ENCODE data around the gene CRTC3.

Gene CRTC3

DNA sequence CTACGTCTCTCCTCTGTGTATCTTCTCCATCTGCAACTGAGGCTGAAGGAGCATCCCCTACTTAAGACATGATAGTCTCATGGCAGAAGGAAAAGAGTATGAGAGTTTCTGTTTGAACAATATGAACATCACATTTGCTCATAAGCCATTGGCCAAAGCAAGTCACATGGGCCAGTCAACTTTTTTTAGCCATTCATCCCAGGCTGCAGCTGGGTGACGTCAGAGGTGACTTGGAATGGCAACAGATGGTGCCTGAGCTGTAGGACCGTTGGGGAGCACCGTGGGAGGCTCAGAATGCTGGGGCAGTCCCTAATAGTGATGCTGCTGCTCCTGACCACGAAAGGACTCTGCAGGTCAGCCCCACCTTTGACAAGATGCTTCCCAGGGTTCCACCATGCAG, 58.7 kb downstream of the CRTC3 start:
- Mint-ChIP-seq H3K27ac (no peak overlapping the region), H3K36me3 (no peaks in the 10 kb centered on the region), H3K4me3 (no peak overlapping the region)

DNA sequence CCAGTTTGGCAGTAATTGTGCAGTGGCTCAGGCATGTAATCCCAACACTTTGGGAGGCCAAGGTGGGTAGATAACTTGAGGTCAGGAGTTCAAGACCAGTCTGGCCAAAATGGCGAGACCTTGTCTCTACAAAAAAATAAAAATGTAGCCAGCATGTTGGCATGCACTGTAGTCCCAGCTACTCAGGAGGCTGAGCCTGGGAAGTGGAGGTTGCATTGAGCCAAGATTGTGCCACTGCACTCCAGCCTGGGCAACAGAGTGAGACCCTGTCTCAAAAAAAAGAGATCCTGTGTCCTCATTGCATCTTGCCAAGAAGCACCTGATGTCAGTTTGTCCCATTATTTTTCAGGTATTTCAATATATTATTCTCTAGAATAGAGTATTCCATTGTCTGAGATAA, 61.8 kb downstream of the CRTC3 start:
- H3K4me1 Mint-ChIP-seq = peaks cover 54% of the 10 kb centered on the region
- no peak for DNase-seq (ENCODE audit: low spot score in 2 of 2)
- peaks cover 13% of the 10 kb centered on the region for H3K36me3 Mint-ChIP-seq
- H3K4me3 Mint-ChIP-seq = no peak overlapping the region
- H3K27ac Mint-ChIP-seq = no peak overlapping the region
- ATAC-seq = no peak
- no peaks in the 10 kb centered on the region for H3K9me3 Mint-ChIP-seq

More for the DNA sequence above, 58.7 kb downstream of the CRTC3 start:
- DNase-seq (ENCODE audit: low spot score in 2 of 2) (no peak), ATAC-seq (no peak)
- Mint-ChIP-seq H3K4me1 (peaks cover 31% of the 10 kb centered on the region), H3K9me3 (no peaks in the 10 kb centered on the region)

- peak; percentile 55 for ATAC-seq
- Mint-ChIP-seq H3K27ac (peak overlapping the region; percentile 45), H3K9me3 (no peaks in the 10 kb centered on the region), H3K4me1 (peaks cover 62% of the 10 kb centered on the region), H3K36me3 (peaks cover 13% of the 10 kb centered on the region), H3K4me3 (no peak overlapping the region)
- DNase-seq (ENCODE audit: low spot score in 2 of 2) = no peak
Observed at GRCh38 chr15:90592131-90592881, 62.6 kb downstream of the CRTC3 start.

GRCh38 chr15:90593499-90594158, 63.9 kb downstream of the CRTC3 start:
- Mint-ChIP-seq H3K9me3 (no peaks in the 10 kb centered on the region), H3K4me3 (peak overlapping the region; percentile 73), H3K36me3 (peaks cover 13% of the 10 kb centered on the region), H3K27ac (peak overlapping the region; percentile 97), H3K4me1 (peaks cover 68% of the 10 kb centered on the region)
- no peak for DNase-seq (ENCODE audit: low spot score in 2 of 2)
- ATAC-seq = no peak

DNA sequence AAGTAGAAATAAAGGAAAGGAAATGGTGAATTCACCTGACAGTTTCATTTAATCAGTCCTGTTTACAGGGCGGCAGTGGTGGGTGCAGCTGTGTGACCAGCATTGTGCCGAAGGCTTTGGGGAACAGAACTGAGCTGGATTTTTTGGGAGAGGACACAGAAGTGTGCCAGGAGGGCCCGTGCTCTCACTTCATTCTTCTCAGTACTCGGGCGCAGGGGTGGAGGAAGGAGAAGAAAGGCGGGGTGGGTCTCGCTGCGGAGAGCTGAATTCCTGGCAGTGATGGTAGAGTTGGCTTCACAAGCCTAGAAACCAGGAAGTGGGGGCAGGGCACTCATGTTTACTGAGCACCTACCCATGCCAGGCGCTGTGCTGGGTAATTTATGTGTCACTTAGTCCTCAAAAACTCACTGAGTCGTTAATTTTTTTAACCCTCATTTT, 64.6 kb downstream of the CRTC3 start:
- Mint-ChIP-seq H3K36me3 (peaks cover 13% of the 10 kb centered on the region), H3K9me3 (no peaks in the 10 kb centered on the region), H3K4me3 (peak overlapping the region; percentile 73), H3K4me1 (peaks cover 68% of the 10 kb centered on the region), H3K27ac (peak overlapping the region; percentile 97)
- ATAC-seq = peak; percentile 93
- DNase-seq (ENCODE audit: low spot score in 2 of 2) = peak; percentile 59 to 89

GRCh38 chr15:90595763-90596155, 66.0 kb downstream of the CRTC3 start:
- no peak for ATAC-seq
- H3K36me3 Mint-ChIP-seq = peaks cover 13% of the 10 kb centered on the region

DNA sequence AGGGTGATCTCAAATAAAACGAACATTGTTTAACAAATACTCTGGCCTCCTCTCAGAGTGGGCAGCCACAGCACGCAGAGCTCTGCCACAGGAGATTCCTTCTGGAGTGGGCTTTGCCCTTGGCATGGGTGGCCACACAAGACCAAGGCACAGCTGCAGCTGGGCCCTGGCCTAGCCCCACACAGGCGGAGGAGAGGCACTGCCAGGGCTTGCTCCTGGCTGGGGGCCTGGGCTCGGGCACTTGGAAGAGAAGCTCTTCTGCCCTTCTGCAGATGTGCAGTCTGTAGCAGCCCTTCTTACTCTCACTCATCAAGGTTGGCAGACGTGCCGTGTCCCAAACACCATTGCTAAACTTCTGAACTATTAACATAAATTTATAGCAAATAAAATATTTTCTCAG, 67.2 kb downstream of the CRTC3 start:
- peaks cover 67% of the 10 kb centered on the region for H3K4me1 Mint-ChIP-seq
- no peak overlapping the region for H3K4me3 Mint-ChIP-seq
- H3K27ac Mint-ChIP-seq = peak overlapping the region; percentile 89

More at GRCh38 chr15:90595763-90596155, 66.0 kb downstream of the CRTC3 start:
- Mint-ChIP-seq H3K4me3 (no peak overlapping the region), H3K27ac (peak overlapping the region; percentile 97), H3K9me3 (no peaks in the 10 kb centered on the region), H3K4me1 (peaks cover 68% of the 10 kb centered on the region)
- DNase-seq (ENCODE audit: low spot score in 2 of 2) = no peak

DNA sequence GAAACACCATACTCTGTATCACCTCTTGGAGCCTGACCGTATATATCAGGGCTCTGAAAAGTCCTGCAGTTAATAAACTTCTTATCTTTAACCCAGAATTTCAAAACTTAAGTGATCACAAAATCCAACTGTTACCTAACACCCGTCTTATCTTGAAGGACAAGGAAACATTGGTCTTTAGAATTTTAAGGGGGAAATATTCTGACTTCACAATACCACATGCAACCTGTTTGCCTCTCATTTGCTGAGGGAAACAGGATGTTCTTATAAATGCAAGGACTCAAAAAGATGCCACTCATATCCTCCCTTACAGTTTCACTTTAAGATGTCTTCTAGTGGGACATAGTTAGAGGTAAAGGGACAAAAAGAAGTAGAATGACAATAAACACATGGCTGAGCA, 67.9 kb downstream of the CRTC3 start:
- ATAC-seq = peak; percentile 69
- H3K4me3 Mint-ChIP-seq = peak overlapping the region; percentile 46
- H3K27ac Mint-ChIP-seq = peak overlapping the region; percentile 89
- H3K36me3 Mint-ChIP-seq = peaks cover 27% of the 10 kb centered on the region
- H3K4me1 Mint-ChIP-seq = peaks cover 61% of the 10 kb centered on the region
- DNase-seq (ENCODE audit: low spot score in 2 of 2) = no peak
- H3K9me3 Mint-ChIP-seq = no peaks in the 10 kb centered on the region

More for the DNA sequence above, 67.2 kb downstream of the CRTC3 start:
- no peak for DNase-seq (ENCODE audit: low spot score in 2 of 2)
- peaks cover 21% of the 10 kb centered on the region for H3K36me3 Mint-ChIP-seq
- no peak for ATAC-seq
- H3K9me3 Mint-ChIP-seq = no peaks in the 10 kb centered on the region

DNA sequence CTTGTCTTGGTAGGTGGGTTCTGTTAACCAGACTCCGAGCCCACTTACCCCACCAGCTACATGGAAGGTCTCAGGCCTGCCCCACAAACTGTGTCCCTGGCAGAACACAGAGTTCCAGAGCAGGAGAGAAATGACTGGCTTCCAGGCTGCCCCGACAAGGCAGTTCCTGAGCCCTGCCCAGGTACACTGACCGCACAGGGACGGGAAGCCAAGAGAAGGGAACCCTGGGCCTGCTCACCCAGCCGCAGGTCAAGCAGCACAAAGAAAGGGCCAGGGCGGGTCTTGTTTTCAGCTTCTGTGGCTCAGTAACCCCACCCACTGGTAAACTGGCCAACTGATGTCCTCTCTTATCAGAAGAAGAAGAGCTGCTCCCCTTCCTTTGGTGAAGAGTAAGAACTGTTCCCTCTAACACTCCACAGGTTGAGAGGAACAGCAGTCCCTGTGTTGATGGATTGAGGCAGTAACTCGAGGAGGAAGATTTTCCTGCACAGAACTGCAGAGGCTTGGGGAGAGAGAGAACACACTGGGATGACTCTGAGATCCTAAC, 68.4 kb downstream of the CRTC3 start:
- peak in 1 of 2 donors; percentile 66 for DNase-seq (ENCODE audit: low spot score in 2 of 2)
- ATAC-seq = peak; percentile 19
- Mint-ChIP-seq H3K4me3 (peak overlapping the region; percentile 46), H3K4me1 (peaks cover 57% of the 10 kb centered on the region), H3K27ac (peak overlapping the region; percentile 89), H3K36me3 (peaks cover 29% of the 10 kb centered on the region), H3K9me3 (no peaks in the 10 kb centered on the region)

GRCh38 chr15:90598679-90599078, 69.0 kb downstream of the CRTC3 start:
- Mint-ChIP-seq H3K4me1 (peaks cover 51% of the 10 kb centered on the region), H3K4me3 (peak overlapping the region; percentile 46), H3K36me3 (peaks cover 31% of the 10 kb centered on the region), H3K9me3 (no peaks in the 10 kb centered on the region), H3K27ac (peak overlapping the region; percentile 89)
- no peak for ATAC-seq
- no peak for DNase-seq (ENCODE audit: low spot score in 2 of 2)

DNA sequence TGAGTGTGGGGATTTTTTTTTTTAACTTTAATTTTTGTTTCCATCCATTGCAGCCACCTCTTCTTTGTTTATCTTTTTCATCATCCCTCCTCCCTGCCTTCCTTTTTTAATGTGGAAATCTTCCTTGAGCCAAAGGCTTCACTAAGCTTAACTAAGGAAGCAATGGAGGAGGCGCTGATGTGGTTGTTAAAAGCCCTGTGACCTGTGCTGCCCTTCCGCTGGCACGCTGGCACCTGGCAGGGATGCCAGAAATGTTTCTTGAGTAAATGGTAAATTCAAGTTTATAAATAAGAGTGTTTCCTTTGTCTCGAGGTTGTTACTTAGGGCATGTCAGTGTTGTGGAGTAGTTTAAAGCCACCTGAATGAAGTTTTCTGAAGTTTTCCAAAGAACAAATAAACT, 69.4 kb downstream of the CRTC3 start:
- ATAC-seq (no peak), DNase-seq (ENCODE audit: low spot score in 2 of 2) (no peak)
- Mint-ChIP-seq H3K4me1 (peaks cover 47% of the 10 kb centered on the region), H3K36me3 (peaks cover 34% of the 10 kb centered on the region), H3K27ac (peak overlapping the region; percentile 89), H3K9me3 (no peaks in the 10 kb centered on the region), H3K4me3 (no peak overlapping the region)

- ATAC-seq (no peak), DNase-seq (ENCODE audit: low spot score in 2 of 2) (no peak)
- Mint-ChIP-seq H3K4me3 (no peak overlapping the region), H3K27ac (peak overlapping the region; percentile 89), H3K4me1 (peaks cover 42% of the 10 kb centered on the region), H3K9me3 (no peaks in the 10 kb centered on the region), H3K36me3 (peaks cover 30% of the 10 kb centered on the region)
Observed at GRCh38 chr15:90599644-90600043, 69.9 kb downstream of the CRTC3 start.

GRCh38 chr15:90600954-90601353, 71.2 kb downstream of the CRTC3 start:
- Mint-ChIP-seq H3K4me3 (no peak overlapping the region), H3K36me3 (peaks cover 30% of the 10 kb centered on the region), H3K27ac (peak overlapping the region; percentile 89), H3K4me1 (peaks cover 29% of the 10 kb centered on the region), H3K9me3 (no peaks in the 10 kb centered on the region)
- DNase-seq (ENCODE audit: low spot score in 2 of 2) (no peak), ATAC-seq (no peak)

DNA sequence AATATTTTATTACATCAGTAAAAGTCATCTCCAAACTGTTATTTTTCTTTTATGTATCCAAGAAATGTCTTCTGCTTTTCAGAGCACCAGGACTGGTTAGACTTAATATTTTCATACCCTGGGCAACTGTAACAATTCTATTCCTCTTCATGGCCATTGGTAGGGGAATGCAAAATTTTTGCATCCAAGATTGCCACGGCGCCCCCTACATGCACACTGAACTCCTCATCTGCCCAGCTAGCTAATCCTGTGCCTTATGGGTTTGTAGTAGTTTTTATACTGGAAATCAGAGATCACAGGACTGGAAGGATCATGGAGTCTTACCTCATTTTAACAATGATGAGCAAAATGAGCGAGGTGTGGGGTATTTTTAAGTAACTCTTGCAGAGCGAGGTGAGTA, 74.2 kb downstream of the CRTC3 start:
- Mint-ChIP-seq H3K4me1 (peaks cover 5% of the 10 kb centered on the region), H3K36me3 (peaks cover 40% of the 10 kb centered on the region), H3K9me3 (no peaks in the 10 kb centered on the region), H3K27ac (peak overlapping the region; percentile 37), H3K4me3 (no peak overlapping the region)
- DNase-seq (ENCODE audit: low spot score in 2 of 2) (peak in 1 of 2 donors; percentile 63), ATAC-seq (peak; percentile 43)

- Mint-ChIP-seq H3K27ac (no peak overlapping the region), H3K4me3 (no peak overlapping the region), H3K4me1 (peaks cover 5% of the 10 kb centered on the region), H3K9me3 (no peaks in the 10 kb centered on the region), H3K36me3 (peaks cover 43% of the 10 kb centered on the region)
- ATAC-seq (no peak), DNase-seq (ENCODE audit: low spot score in 2 of 2) (no peak)
Observed at GRCh38 chr15:90606641-90607040, 76.9 kb downstream of the CRTC3 start.
